Measurements from ENCODE around the gene SLFN12L.

Gene SLFN12L

GRCh38 chr17:35432176-35433074 lies 105.1 kb downstream of the SLFN12L start, which contains the start of gene SLFN12:
Gene SLFN12, minus strand, starts transcription at chr17:35432500. Its CDS starts 9,472 bp downstream, at chr17:35423028.
- peak; percentile 12 to 24 for DNase-seq (ENCODE audit: low read depth in 2 of 2)

DNA sequence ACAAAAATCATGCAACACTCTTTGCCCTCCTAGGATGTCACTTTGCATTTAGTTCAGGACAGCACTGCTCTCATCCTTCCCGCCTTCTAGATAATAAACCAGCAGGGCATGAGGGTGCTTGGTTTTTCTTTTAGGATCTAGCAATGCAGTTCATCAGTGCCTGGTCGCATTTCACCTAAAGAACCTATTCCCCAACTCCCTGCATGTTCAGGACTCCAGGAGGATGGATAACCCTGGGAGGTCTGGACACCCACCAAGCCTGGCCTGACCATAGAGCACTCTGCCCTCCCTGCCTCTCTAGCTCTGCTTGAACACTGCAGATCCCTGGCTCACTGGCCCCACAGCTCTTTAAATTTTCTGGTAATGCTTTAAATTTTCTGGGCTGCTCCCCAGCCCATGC lies 107.8 kb downstream of the SLFN12L start:
- no peak for DNase-seq (ENCODE audit: low read depth in 2 of 2)

DNA sequence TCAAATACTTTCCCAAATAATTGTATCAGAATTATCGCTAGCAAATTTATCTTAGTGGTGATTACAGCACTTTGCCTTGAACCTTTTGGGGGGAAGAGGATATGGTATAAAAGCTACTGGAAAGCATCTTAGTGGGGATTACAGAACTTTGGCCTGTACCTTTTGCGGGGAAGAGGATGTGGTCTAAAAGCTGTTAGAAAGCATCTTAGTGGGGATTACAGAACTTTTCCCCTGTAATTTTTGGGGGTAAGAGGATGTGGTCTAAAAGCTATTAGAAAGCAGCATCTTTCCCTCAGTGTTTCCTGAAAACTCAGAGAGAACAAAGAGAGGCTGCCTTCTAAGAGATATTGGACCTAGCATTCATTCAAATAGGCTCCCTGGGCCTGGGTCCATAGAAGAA lies 109.2 kb downstream of the SLFN12L start:
- no peak for DNase-seq (ENCODE audit: low read depth in 2 of 2)

- no peak for DNase-seq (ENCODE audit: low read depth in 2 of 2)
These were observed 113.7 kb downstream of the SLFN12L start for GRCh38 chr17:35423761-35424160.
